Head of caudate nucleus (tissue), 42 donors: Measurements from ENCODE around the gene BTRC.
A peak's percentile ranks its signal among the peaks of the same experiment; 100 is the strongest.
"Not testable (repeated sequence)": the region's sequence is repeated elsewhere in the genome, so short reads cannot be mapped to it uniquely, and the experiment has no call there.

ENCODE experiments used
- DNase-seq, 42 donors: peaks; one replicate each; pipeline versions ENCODE4 v3.0.0 to v3.0.0-alpha.2; 2020 to 2021; ENCODE audit warnings: mixed read lengths in 7 of 42
- intact Hi-C: fragments of 100-400 bp; cut with DNase I; formaldehyde crosslinking; loops from one replicate; pipeline ENCODE4 v1.15.0; 2022

The BTRC gene

GRCh38 chr10:101336382-101336781 lies 17.6 kb upstream of the BTRC start:
- no peak for DNase-seq
- intact Hi-C loops, result no loop called here

DNA sequence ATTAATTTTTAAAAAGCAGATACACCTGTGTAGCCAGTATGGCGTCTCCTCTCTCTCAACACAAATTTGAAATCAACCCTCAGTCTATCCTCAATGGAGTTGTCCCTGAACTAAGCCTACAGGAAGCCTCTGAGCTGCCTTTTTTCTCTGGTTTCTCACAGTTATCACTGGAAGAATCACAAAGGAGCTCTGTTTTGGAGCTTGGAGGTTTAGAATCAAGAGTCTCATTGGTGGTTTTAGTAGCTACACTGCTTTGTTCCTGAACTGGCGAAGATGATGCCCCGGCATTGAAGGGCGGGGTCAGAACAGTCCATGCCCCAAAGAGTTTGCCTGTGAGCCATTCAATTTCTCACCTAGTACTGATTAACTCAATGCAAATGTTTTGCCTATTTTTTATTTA lies 16.1 kb upstream of the BTRC start:
- no peak for DNase-seq
- intact Hi-C loops, result no loop called here

GRCh38 chr10:101341438-101341837 lies 12.5 kb upstream of the BTRC start:
- DNase-seq, result no peak
- intact Hi-C loops, result no loop called here

DNA sequence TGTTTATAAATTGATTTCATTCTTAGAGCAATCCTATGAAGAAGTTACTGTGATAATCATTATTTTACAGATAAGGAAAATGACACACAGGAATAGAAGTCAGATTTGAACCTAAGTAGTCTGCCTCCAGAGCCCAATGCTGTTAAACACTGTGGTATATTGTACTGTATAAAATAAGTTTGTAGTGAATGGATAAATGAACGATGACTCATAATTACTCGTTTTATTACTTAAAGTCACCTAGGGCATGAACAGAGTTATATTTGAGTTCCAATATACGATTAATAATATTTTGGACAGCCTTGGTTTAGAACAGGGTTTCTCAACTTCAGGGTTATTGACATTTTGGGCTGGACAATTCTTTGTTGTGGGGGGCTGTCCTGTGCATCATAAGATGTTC lies 7.8 kb upstream of the BTRC start:
- DNase-seq, result no peak
- intact Hi-C loops, result no loop called here

GRCh38 chr10:101351017-101351416 lies 2.9 kb upstream of the BTRC start:
- intact Hi-C loops, result no loop called here

GRCh38 chr10:101351477-101351876 lies 2.5 kb upstream of the BTRC start:
- no peak for DNase-seq
- intact Hi-C loops, result no loop called here

More at GRCh38 chr10:101351017-101351416, 2.9 kb upstream of the BTRC start:
- peak in 6 of 42 donors; percentile 10 to 52 (median 15) for DNase-seq

GRCh38 chr10:101352857-101353256 lies 1.1 kb upstream of the BTRC start:
- DNase-seq, result peak in 1 of 42 donors; percentile 2
- intact Hi-C loops, result not testable (repeated sequence)

GRCh38 chr10:101354328-101355071 lies 535 bp downstream of the BTRC start:
- DNase-seq, result peak in 31 of 42 donors; percentile 9 to 72 (median 50)
- intact Hi-C loops, result no loop called here

DNA sequence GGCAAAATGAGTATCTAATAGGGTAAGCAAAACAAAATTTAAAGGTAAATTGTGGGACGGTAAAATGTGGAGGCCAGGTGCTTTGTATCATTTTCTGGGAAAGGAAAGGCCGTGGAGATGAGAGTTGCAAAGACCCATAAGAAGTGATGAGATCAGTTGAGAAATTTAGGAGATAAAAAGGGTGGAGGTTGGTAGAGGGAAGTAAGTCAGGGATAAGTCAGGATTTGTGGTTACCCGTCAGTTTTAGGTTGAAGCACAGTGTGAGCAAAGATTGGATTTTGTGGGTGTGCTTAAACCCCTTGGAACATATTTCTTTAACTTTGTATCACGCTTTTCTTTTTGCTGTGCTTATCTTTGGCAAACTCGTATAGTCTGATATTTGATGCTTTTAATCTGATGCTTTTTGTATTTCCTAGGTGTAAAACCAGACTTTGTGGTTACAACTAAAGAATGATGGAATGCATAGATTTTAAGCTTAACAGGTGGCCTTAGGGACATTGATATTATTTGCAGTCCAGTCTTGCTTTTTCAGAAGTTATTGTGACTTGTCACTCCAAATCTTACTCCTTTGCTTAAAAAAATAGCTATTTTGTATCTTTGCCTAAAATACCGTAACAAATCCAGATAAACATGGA lies 1.2 kb downstream of the BTRC start:
- no peak for DNase-seq
- intact Hi-C loops, result no loop called here

GRCh38 chr10:101356132-101356531 lies 2.2 kb downstream of the BTRC start:
- no peak for DNase-seq
- intact Hi-C loops, result no loop called here

DNA sequence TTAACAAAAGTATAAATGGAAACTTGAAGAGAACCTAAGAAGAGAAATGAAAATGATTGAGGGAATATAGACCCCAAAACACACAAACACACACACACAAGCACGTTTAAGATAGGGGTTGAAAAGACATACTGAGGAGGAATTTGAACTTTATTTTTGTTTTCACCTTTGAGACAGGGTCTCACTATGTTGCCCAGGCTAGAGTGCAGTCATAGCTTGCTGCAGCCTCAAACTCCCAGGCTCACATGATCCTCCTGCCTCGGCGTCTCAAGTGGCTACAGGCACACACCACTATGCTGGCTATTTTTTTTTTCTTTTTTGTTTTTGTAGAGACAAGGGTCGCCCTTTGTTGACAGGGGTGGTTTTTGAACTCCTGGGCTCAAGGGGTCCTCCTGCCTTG lies 4.0 kb downstream of the BTRC start:
- intact Hi-C loops, result no loop called here
- no peak for DNase-seq

DNA sequence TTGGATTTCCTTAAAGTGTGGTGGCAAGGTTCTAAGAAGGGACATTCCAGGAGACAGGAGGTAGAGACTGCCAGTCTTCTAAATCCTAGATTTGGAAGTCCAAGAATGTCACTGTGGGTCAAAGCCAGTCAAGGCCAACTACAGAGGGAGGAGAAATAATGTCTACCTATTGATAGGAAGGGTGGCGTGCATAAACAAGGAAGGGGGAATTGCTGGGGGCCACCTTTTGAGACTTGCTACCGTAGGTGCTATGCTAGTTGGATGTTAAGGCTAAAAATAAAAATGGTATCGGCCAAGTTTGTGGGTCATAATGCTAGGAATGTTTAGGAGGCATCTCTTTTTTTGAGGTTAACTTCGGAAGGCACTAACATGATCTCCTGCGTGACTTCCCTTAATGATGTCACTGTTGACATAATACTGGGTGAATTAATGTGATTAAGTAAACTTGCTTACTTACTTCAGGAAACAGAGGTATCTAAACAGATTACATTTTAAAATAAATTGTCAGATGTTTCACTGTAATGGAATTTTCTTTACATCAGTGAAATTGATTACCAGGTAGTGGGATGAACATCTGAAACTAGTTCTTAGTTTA lies 4.8 kb downstream of the BTRC start:
- no peak for DNase-seq
- intact Hi-C loops, result no loop called here

GRCh38 chr10:101360090-101360489 lies 6.1 kb downstream of the BTRC start:
- DNase-seq, intact Hi-C loops: not testable (repeated sequence)

- intact Hi-C loops, DNase-seq: not testable (repeated sequence)
Observed at GRCh38 chr10:101360841-101361240, 6.9 kb downstream of the BTRC start.

DNA sequence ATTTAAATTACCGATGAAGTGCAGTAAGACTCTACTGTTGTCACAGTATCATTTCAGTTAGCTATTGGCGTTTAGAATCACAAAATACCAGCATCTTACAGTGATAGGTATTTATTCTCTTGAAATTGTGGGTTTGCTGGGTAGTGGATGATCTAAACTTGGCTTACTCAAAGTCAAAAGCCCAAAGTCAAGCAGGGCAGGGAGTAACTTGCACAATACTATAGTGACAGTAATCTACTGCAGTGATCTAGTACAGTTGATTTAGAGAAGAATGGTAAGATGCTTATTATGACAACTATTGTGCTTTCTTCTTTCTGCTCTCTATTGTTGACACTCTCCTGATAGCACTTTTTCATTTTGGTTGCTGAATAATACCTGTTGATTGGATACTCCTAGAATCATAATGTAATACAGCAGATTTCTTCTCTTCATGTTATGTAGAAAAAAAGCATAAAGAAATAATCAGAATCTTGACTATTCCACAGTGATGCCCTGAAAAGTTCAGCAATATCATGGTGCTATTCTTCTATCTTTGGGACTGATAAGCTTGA lies 10.0 kb downstream of the BTRC start:
- intact Hi-C loops, result no loop called here

GRCh38 chr10:101364721-101365120 lies 10.8 kb downstream of the BTRC start:
- no peak for DNase-seq
- intact Hi-C loops, result no loop called here

More for the DNA sequence above, 10.0 kb downstream of the BTRC start:
- no peak for DNase-seq

DNA sequence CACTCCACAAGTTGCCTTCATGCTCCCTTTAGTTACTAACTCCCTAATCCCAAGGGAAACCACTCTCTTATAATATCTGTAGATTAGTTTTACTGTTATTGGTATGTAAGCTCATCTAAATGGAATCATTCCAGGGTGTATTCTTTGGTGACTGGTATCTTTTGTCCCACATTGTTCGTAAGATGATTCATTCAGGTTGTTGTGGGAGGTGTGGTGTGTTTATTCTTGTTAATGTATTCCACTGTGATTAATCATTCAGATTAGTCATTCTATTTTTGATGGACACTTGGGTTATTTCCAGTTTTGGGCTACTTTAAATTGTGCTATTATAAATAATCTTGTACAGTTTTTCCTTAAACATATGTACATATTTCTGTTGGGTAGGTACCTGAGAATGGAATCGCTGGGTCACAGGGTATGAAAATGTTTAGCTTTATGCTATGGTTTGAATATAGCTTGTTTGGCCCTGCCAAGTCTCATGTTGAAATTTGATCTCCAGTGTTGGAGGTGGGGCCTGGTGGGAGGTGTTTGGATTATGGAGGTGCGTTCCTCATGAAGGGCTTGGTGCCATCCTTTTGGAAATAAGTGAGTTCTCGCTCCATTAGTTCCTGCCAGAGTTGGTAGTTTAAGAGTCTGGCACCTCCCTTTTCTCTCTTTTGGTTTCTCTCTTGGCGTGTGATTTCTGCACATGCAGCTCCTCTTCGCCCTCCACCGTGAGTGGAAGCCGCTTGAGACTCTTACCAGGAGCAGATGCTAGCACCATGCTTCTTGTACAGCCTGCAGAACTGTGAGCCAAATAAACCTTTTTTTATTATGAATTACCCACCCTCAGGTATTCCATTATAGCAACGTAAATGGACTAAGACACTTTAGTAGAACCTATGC lies 13.8 kb downstream of the BTRC start:
- intact Hi-C loops, result no loop called here
- DNase-seq, result peak in 1 of 42 donors; percentile 1

DNA sequence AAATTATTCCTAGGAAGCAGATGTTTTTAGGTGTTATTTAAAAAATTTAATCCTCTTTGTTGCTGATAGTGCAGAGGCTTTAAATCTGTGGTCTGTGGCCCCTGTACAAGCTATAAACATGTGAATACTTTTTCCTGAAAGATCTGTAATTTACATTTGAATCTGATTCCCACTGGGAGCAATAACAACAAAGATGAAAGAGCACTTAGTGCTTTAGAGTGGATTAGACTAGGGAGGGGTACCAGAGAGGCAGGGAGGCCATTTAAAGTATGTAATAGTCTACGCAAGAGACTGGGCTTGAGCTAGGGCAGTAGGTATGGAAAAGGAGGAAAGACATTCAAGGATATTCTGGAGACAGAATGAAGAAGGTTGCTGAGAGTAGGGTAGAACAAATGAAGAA lies 19.1 kb downstream of the BTRC start:
- no peak for DNase-seq
- intact Hi-C loops, result no loop called here

DNA sequence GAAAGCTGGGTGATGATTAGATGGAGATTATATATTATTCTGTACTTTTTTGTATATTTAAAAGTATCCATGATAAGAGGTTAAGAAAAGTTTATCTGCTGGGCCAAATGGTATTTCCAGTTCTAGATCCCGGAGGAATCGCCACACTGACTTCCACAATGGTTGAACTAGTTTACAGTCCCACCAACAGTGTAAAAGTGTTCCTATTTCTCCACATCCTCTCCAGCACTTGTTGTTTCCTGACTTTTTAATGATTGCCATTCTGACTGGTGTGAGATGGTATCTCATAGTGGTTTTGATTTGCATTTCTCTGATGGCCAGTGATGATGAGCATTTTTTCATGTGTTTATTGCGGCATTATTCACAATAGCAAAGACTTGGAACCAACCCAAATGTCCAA lies 20.0 kb downstream of the BTRC start:
- DNase-seq, intact Hi-C loops: not testable (repeated sequence)
